HEK293T (cell line): Measurements from ENCODE around the gene FAM151A.

Experiments
- BHLHE40 ChIP-seq: fragments of 450-650 bp; IDR thresholded peaks from 2 replicates; pipeline ENCODE4 v1.6.1; 2016; ENCODE audit warnings: mild to moderate bottlenecking, moderate library complexity, borderline replicate concordance
- FOXK2 ChIP-seq: fragments of 450-650 bp; IDR thresholded peaks from 2 replicates; pipeline ENCODE4 v1.6.1; 2016; ENCODE audit warnings: mild to moderate bottlenecking
- LEF1 ChIP-seq: fragments of 450-650 bp; IDR thresholded peaks from 2 replicates; pipeline ENCODE4 v1.6.1; 2017; ENCODE audit warnings: mild to moderate bottlenecking, borderline replicate concordance

DNA sequence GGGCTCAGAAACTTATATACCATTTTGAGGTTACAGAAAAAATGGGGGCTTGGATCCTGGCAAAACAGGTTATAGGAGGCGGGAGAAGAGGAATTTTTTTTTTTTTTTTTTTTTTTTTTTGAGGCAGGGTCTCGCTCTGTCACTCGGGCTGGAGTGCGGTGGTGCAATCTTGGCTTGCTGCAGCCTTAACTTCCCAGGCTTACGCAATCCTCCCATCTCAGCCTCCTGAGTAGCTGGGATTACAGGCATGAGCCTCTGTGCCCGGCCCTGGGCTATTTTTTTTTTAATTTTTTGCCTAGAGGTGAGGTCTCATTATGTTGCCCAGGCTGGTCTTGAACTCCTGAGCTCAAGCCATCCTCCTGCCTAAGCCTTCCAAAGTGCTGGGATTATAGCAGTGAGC is 43.0 kb upstream of the FAM151A start:
- TF ChIP-seq LEF1 (no peak), BHLHE40 (no peak), FOXK2 (no peak)
